Renal pelvis (tissue), 4 donors: Measurements from ENCODE around the gene NFX1. TPM values are rescaled to one million over a fixed set of nuclear protein-coding genes. Genes with fewer than 3 reads are reported as not detected.

Source experiments
- DNase-seq: peaks from one replicate; pipeline ENCODE4 v3.0.0-alpha.2; 2013
- polyA plus RNA-seq, 3 donors: library from polyadenylated mRNA; unstranded; fragments of 120-200 nt; gene quantifications; one replicate each; pipeline ENCODE4 v1.2.1, GENCODE V29; 2013; ENCODE audit not compliant: insufficient read length in 3 of 3

The NFX1 gene
- polyA plus RNA-seq, 3 donors, result 28.2 to 40.2 (median 38.9) TPM

DNA sequence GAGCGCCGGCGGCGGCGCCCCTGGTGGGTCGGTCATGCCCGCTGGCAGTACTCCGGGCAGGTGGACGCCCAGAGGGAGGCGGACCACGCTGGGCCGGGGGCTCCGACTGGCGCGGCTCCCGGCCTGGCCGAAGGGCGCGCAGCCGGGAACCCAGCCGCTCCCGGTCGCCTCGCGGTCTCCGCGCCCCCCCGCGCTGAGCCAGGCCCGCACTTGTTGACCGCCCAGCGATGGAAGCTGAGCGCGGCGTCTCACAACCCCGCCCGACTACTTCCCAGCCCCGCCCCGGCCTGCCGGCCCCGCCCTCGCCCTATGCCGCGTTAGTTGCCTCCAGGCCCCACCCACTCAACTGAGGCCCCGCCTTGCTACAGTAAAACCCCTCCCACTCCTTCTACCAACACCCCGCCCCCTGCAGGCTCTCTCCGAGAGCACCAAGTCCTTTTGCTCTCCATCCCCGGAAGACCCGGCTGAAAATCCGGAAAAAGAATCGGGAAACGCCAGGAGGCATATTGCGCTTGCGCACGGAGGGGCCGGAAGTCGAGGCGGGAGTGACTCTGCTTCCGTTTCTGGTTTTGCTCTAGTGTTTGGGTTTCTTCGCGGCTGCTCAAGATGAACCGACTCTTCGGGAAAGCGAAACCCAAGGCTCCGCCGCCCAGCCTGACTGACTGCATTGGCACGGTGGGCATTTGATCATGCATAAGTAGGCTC is 25.7 kb upstream of the NFX1 start, which contains the start of the genes BAG1 and CHMP5:
Gene BAG1 (minus strand): TSS at position 236 of the 705 bp plus-strand sequence.
Gene CHMP5 (plus strand): TSS at position 577 of the 705 bp plus-strand sequence. CDS start 30 bp downstream, at position 607.
- DNase-seq, result peak; percentile 99

DNA sequence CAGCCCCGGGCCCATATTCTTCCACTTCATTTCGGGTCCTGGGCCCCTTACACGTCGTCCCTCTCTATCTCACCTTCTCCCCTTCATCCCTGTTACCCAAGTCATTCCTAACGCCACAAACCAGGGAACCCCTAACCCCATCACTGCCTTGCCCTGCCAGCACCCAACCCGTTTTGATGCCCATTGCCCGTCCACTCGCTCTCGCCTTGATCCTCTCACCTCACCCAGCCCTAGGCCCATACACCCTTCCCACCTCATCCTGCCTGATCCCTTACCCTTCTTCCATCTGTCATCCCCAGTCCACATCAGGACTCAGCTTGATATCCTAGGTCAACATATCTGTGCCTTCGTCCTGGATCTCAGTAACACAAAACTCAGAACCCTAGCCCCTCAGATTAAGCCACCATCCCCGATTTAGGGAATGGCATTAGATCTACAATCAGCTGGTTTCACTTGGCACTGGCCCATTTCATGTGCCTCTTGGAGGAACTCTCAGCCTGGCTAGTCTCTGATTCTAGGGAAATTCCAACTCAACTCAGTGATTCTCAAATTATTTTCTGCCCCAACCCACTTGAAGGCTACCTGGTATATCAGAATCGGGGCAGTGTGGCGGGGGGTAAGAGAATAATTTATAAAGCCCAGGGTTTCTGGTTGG is 25.0 kb upstream of the NFX1 start:
- no peak for DNase-seq

DNA sequence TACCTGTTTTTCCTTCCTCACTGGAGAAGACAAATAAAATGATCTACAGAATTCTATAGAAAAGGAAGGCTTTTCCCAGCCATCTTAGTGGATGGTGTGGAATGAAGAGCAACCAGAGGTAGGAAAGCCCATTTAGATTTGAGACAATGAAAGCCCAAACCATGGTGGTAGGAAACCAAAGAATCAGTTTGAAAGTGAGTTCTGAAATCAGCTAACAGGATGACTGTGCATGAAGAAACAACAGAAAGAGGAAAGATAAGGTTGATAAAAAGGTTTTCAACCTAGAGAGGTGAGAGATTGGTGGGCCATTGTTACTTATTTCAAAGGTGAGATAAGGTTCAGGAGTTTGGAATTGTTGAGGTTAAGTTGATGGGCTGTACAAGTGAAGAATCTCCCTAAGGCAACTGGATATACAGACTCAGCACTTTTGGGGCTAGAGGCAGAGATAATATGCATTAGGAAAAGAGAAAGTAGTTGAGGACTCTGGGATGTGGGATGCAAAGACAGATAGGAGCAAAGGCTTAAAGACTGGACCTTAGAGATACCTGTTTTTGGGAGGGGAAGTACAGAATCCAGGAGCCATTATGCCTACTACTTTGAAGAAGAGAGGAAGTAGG is 23.1 kb upstream of the NFX1 start:
- DNase-seq, result no peak

DNA sequence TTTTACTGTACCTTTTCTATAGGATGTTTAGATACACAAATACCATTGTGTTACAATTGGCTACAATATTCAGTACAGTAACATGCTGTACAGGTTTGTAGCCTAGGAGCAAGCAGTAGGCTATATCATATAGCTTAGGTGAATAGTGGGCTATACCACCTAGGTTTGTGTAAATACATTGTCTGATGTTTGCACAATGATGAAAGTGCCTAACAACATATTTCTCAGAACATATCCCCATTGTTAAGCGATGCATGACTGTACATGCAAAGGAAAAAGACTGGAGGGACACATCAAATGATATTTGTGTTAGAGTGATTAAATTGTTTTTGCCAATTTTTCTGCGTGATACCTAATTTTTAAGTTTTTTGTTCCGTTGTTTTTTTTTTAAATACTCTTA is 20.2 kb upstream of the NFX1 start:
- no peak for DNase-seq

DNA sequence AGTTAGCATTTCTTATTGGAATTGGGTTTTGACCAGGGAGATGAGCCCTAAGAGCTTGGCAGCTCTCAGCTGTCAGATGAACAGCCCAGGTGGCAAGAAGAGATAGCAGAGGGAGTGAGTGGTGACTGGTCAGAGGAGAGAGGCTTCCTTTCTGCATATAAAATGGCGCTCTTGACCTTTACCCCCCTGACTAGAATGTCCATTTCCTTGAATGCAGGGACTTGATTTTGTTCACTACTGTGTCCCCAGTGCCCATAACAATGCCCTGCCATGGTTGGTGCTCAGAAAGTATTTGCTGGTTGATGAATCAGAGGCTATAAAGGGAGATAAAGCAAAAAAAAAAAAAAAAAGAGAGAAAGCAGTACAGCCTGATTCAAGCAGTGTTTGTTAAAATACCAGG is 18.3 kb upstream of the NFX1 start:
- no peak for DNase-seq

GRCh38 chr9:33273266-33273971 is 16.9 kb upstream of the NFX1 start:
- DNase-seq, result no peak

GRCh38 chr9:33273972-33274328 is 16.4 kb upstream of the NFX1 start:
- DNase-seq, result no peak

DNA sequence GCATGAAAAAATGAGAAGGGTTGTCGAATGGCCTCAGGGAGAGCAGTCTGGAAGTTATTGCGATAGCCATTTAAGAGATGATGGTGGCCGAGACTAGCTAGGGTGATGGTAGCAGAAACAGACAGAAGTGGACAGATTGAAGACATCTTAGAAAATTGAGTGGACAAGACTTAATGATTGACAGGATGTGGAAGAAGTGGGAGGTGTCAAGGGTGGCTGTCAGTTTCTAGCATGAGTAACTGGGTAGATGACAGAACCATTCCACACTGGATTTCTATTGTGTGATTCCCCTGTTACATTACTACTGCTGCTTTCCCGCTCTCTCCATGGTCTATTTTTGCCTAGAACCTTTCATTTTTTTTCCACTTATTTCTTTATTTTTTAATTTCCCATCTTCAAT is 12.8 kb upstream of the NFX1 start:
- no peak for DNase-seq

- DNase-seq, result no peak
Observed at GRCh38 chr9:33285502-33285901, 4.8 kb upstream of the NFX1 start.

- peak; percentile 44 for DNase-seq
Observed at GRCh38 chr9:33287087-33287490, 3.2 kb upstream of the NFX1 start.

- no peak for DNase-seq
Observed at GRCh38 chr9:33288235-33288634, 2.1 kb upstream of the NFX1 start.

DNA sequence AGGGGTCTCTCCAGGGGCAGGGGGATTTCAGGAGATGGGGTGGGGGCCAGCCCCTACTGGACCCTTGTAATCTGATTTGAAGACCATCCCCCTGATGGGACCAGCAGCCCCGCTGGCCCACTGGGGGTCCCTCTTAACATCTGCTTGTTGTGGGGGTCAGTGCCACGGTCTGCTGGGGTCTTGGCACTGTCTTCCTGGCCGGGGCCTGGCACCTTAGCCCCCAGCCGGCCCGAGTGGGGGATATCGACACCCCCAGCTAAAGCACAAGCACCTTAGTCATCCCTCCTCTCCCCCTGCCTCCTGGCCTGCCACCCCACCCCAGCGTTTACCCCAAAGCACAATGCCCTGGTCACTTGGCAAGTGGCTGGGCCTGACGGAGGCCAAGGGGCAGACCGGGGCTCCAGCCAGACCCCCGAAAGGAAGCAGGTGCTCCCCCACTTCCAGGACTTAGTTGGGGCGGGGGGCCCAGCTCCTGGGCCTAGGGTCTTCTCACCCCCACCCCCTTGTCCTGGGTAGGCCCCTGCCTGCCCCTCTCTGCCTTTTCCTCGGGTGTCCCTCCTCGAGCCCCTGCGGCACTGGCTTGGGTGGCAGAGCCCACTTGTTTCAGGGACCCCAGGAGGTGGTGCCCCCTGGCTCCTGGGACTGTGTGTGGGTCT is 1.4 kb upstream of the NFX1 start:
- DNase-seq, result no peak

DNA sequence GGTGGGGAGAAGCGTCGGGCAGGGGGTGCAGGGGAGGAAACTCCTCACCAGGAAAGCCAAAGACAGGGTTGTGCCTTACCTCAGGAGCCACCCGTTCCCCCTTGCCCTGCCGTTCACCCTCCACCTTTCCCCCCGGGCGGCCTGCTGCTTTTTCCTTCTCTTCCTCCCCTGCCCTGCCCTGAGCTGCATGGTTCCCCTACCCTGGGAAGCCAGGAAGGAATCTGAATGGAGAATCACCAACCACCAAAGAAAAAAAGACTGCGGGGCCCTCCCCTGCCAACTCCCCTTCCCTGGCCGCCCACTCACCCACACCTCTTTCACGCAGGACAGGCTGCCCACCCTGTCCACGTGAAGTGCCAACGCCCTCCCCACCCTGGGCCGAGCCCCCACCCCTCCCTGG is 820 bp upstream of the NFX1 start:
- no peak for DNase-seq

DNA sequence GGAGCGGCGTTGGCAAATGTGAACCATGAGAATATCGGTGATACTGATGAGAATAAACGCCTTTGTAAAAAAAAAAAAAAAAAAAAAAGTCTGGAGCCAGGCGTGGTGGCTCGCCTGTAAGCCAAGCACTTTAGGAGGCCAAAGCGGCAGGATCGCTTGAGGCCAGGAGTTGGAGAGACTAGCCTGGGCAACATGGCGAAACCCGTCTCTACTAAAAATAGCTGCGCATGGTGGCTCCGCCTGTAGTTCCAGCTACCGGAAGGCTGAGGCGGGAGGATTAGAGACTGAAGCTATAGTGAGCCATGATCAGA is 425 bp upstream of the NFX1 start:
- DNase-seq, result no peak

- no peak for DNase-seq
Observed at GRCh38 chr9:33291031-33291397, 698 bp downstream of the NFX1 start.

DNA sequence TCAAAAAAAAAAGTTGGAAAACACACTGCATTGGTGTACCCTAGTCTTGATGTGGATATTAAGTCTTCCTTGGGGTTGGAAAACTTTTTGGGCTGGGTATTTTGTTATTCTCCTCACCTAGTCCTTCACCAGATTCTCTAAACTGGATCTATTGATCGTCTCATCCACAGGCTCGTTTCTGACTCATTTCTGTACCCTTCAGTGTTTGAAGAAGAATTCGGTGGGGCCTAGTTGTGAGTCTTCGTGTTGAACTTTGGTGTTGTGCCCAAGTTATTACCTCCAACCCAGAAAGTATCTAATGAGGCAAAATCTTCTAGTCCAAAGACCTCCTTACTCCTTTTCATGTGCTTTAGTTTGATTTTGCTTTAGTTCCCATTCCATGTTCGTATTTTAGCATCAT is 1.6 kb downstream of the NFX1 start:
- no peak for DNase-seq

GRCh38 chr9:33293782-33294181 is 3.5 kb downstream of the NFX1 start:
- no peak for DNase-seq

- DNase-seq, result no peak
Observed at GRCh38 chr9:33294670-33295432, 4.5 kb downstream of the NFX1 start.

DNA sequence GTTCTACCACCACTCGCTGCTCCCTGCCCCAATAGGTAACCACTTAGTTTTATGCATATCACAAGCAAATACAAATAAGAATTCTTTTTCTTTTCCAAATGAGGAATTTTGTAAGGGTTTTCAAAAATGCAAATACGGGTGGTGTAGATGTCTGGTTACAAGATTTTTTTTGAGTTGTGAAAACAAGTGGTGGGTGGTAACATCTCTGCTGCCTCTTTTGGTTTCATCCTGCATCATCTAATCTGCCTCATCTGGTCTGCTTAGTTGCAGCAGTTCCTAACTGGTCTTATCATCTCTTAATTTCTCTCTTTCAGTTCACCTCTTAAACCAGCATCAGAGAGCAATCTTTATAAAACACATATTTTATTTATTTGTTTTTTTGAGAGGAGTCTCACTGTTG is 5.3 kb downstream of the NFX1 start:
- DNase-seq, result no peak

GRCh38 chr9:33297432-33297831 is 7.1 kb downstream of the NFX1 start:
- no peak for DNase-seq

GRCh38 chr9:33300546-33300945 is 10.2 kb downstream of the NFX1 start:
- no peak for DNase-seq

- DNase-seq, result no peak
Observed at GRCh38 chr9:33304362-33304761, 14.0 kb downstream of the NFX1 start.
